MM.1S (cell line): ENCODE results near the gene SHISAL2A.

Experiments
- DNase-seq: peaks from one replicate; pipeline ENCODE4 v3.0.0-alpha.2; 2015
- H2AFZ ChIP-seq: fragments of 300-600 bp; sonication (generic); 2 replicates; pipeline ENCODE4 v1.6.0; 2016; ENCODE audit warnings: antibody characterized with exemption, low read length
- H3F3A ChIP-seq: fragments of 300-600 bp; sonication (generic); 2 replicates; pipeline ENCODE4 v1.6.1; 2016; ENCODE audit warnings: mild to moderate bottlenecking, antibody characterized with exemption, low read length, moderate library complexity, mixed read lengths; ENCODE audit not compliant: insufficient read depth
- H3K27ac ChIP-seq: fragments of 300-600 bp; sonication (generic); 2 replicates; pipeline ENCODE4 v1.5.1; 2016; ENCODE audit warnings: mild to moderate bottlenecking, low read length
- H3K27me3 ChIP-seq: fragments of 300-600 bp; sonication (generic); replicated peaks from 2 replicates; pipeline ENCODE4 v1.6.0; 2016; ENCODE audit warnings: low read length; ENCODE audit not compliant: insufficient read depth
- H3K36me3 ChIP-seq: fragments of 300-600 bp; sonication (generic); replicated peaks from 2 replicates; pipeline ENCODE4 v1.6.1; 2016; ENCODE audit warnings: mild to moderate bottlenecking, low read length, mixed read lengths; ENCODE audit not compliant: insufficient read depth
- H3K4me1 ChIP-seq: fragments of 300-600 bp; sonication (generic); 2 replicates; pipeline ENCODE4 v1.6.1; 2016; ENCODE audit warnings: low read length, mixed read lengths
- H3K4me2 ChIP-seq: fragments of 300-600 bp; sonication (generic); 2 replicates; pipeline ENCODE4 v1.6.0; 2016; ENCODE audit warnings: low read depth, low read length
- H3K4me3 ChIP-seq: fragments of 300-600 bp; sonication (generic); 2 replicates; pipeline ENCODE4 v1.5.1; 2016; ENCODE audit warnings: low read length, mixed read lengths
- H3K79me2 ChIP-seq: fragments of 300-600 bp; sonication (generic); 2 replicates; pipeline ENCODE4 v1.6.1; 2016; ENCODE audit warnings: mixed run types, low read length, mixed read lengths
- H3K9ac ChIP-seq: fragments of 300-600 bp; sonication (generic); 2 replicates; pipeline ENCODE4 v1.6.1; 2016; ENCODE audit warnings: low read length, mixed read lengths
- H3K9me2 ChIP-seq: fragments of 300-600 bp; sonication (generic); replicated peaks from 2 replicates; pipeline ENCODE4 v1.6.1; 2016; ENCODE audit warnings: mild to moderate bottlenecking, low read length, mixed read lengths; ENCODE audit not compliant: insufficient read depth
- H3K9me3 ChIP-seq: fragments of 300-600 bp; sonication (generic); replicated peaks from 2 replicates; pipeline ENCODE4 v1.6.1; 2016; ENCODE audit warnings: mild to moderate bottlenecking, low read length, mixed read lengths; ENCODE audit not compliant: insufficient read depth
- H4K20me1 ChIP-seq: fragments of 300-600 bp; sonication (generic); 2 replicates; pipeline ENCODE4 v1.6.1; 2016; ENCODE audit warnings: mild to moderate bottlenecking, low read length, moderate library complexity, mixed read lengths; ENCODE audit not compliant: insufficient read depth
- CTCF ChIP-seq: fragments of 300-600 bp; sonication (generic); IDR thresholded peaks from 2 replicates; pipeline ENCODE4 v1.5.1; 2016; ENCODE audit warnings: antibody characterized with exemption, low read length, mixed read lengths
- EZH2 ChIP-seq: fragments of 300-600 bp; sonication (generic); optimal IDR thresholded peaks from 2 replicates; pipeline ENCODE3; 2017; ENCODE audit warnings: low read depth, mild to moderate bottlenecking, antibody characterized with exemption, low read length, mixed read lengths
- EZH2phosphoT487 ChIP-seq: fragments of 300-600 bp; sonication (generic); IDR thresholded peaks from 2 replicates; pipeline ENCODE4 v1.6.1; 2018; ENCODE audit warnings: antibody characterized with exemption, low read length

Gene SHISAL2A

GRCh38 chr1:52629667-52630066, 3.3 kb upstream of the SHISAL2A start:
- Histone ChIP-seq H3F3A (no peaks in the 10 kb centered on the region), H3K9ac (no peak overlapping the region), H2AFZ (no peak overlapping the region), H3K4me1 (no peaks in the 10 kb centered on the region), H3K4me3 (no peak overlapping the region), H3K79me2 (no peaks in the 10 kb centered on the region), H4K20me1 (no peaks in the 10 kb centered on the region), H3K9me3 (no peaks in the 10 kb centered on the region), H3K27ac (no peak overlapping the region), H3K27me3 (no peaks in the 10 kb centered on the region), H3K9me2 (no peaks in the 10 kb centered on the region), H3K4me2 (no peak overlapping the region), H3K36me3 (no peaks in the 10 kb centered on the region)
- no peak for TF ChIP-seq CTCF
- TF ChIP-seq EZH2phosphoT487 = no peak
- no peak for TF ChIP-seq EZH2
- DNase-seq = no peak

GRCh38 chr1:52631759-52632331, 1.1 kb upstream of the SHISAL2A start:
- no peak overlapping the region for H3K4me3 ChIP-seq
- H3K4me2 ChIP-seq = no peak overlapping the region
- DNase-seq = no peak

GRCh38 chr1:52633291-52633754, 355 bp downstream of the SHISAL2A start:
- peaks cover 31% of the 10 kb centered on the region for H3K4me1 ChIP-seq
- no peak overlapping the region for H3K9ac ChIP-seq
- H3K27ac ChIP-seq = no peak overlapping the region
- H3F3A ChIP-seq = peaks cover 21% of the 10 kb centered on the region
- H3K79me2 ChIP-seq = no peaks in the 10 kb centered on the region
- H4K20me1 ChIP-seq = no peaks in the 10 kb centered on the region
- H2AFZ ChIP-seq = no peak overlapping the region
- H3K9me3 ChIP-seq = no peaks in the 10 kb centered on the region
- no peak for DNase-seq
- H3K9me2 ChIP-seq = no peaks in the 10 kb centered on the region
- TF ChIP-seq CTCF = no peak
- TF ChIP-seq EZH2phosphoT487 = no peak
- TF ChIP-seq EZH2 = no peak
- H3K27me3 ChIP-seq = no peaks in the 10 kb centered on the region
- H3K4me3 ChIP-seq = no peak overlapping the region
- no peak overlapping the region for H3K4me2 ChIP-seq
- no peaks in the 10 kb centered on the region for H3K36me3 ChIP-seq

More at GRCh38 chr1:52631759-52632331, 1.1 kb upstream of the SHISAL2A start:
- no peak for TF ChIP-seq EZH2
- no peak for TF ChIP-seq EZH2phosphoT487
- no peak for TF ChIP-seq CTCF
- Histone ChIP-seq H3K4me1 (peaks cover 16% of the 10 kb centered on the region), H3K9me3 (no peaks in the 10 kb centered on the region), H4K20me1 (no peaks in the 10 kb centered on the region), H3K79me2 (no peaks in the 10 kb centered on the region), H3K36me3 (no peaks in the 10 kb centered on the region), H3K9ac (no peak overlapping the region), H3F3A (peaks cover 7% of the 10 kb centered on the region), H3K27me3 (no peaks in the 10 kb centered on the region), H3K27ac (no peak overlapping the region), H3K9me2 (no peaks in the 10 kb centered on the region), H2AFZ (no peak overlapping the region)
